ENCODE data around the gene BTBD19. TPM values are rescaled to one million over a fixed set of nuclear protein-coding genes. Genes with fewer than 3 reads are reported as not detected.

BTBD19 gene
- total and polyA plus RNA-seq, 2 of the 8 experiments (the other 6 are each of a cell fraction or from before 2014, with no cell fraction given), result 1.1 TPM

DNA sequence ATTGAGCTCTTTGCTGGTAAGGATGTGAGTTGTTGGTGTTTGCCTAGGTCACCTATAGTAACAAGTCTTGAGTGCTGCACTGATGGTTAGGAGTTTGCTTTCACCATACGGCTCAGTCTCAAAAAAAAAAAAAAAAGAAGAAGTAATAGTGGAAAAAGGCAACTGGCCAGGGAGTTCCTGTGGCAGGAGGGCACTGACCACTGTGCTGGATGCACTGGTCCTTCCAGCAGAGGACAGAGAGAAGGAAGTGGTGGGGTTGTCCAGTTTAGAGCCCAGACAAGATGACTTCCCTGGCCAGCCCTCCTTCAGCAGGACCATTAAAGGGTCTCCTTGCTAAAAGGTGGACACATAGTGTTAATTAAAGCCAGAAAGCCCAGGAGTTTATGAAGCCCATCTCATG is 46.6 kb downstream of the BTBD19 start:
- no peaks in the 10 kb centered on the region for H3K79me1 ChIP-seq (ENCODE audit: low read depth, low read length)
- no peak overlapping the region for H2BK12ac ChIP-seq (ENCODE audit: low read depth, low read length)
- no peaks in the 10 kb centered on the region for H4K20me1 ChIP-seq (replicated peaks in 1 of 2; ENCODE audit: control insufficient read depth in 1 of 2, insufficient read depth in 2 of 2, low read length in 2 of 2)
- no peak overlapping the region for H3K9ac ChIP-seq (replicated peaks in 1 of 4; ENCODE audit: extremely low read depth in 1 of 4, low read depth in 3 of 4, low read length in 3 of 4)
- no peak overlapping the region for H3K4me2 ChIP-seq (ENCODE audit: insufficient read depth in 1 of 2, low read depth in 2 of 2, low read length in 2 of 2)
- no peak overlapping the region for H2BK15ac ChIP-seq (ENCODE audit: low read length)
- no peak overlapping the region for H4K5ac ChIP-seq (ENCODE audit: insufficient read length, low read depth, low read length)
- no peaks in the 10 kb centered on the region for H3K4me1 ChIP-seq (replicated peaks in 1 of 4; ENCODE audit: control insufficient read depth in 3 of 4, insufficient read depth in 4 of 4, low read length in 3 of 4)
- no peak overlapping the region for H3K18ac ChIP-seq (ENCODE audit: extremely low read depth, low read length)
- no peak overlapping the region for H2AFZ ChIP-seq (ENCODE audit: low read length)
- no peak overlapping the region for H2BK120ac ChIP-seq (replicated peaks; ENCODE audit: low read depth, low read length)
- TF ChIP-seq, protein P1, sequence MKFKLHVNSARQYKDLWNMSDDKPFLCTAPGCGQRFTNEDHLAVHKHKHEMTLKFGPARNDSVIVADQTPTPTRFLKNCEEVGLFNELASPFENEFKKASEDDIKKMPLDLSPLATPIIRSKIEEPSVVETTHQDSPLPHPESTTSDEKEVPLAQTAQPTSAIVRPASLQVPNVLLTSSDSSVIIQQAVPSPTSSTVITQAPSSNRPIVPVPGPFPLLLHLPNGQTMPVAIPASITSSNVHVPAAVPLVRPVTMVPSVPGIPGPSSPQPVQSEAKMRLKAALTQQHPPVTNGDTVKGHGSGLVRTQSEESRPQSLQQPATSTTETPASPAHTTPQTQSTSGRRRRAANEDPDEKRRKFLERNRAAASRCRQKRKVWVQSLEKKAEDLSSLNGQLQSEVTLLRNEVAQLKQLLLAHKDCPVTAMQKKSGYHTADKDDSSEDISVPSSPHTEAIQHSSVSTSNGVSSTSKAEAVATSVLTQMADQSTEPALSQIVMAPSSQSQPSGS (IDR thresholded peaks at IDR 0.05; ENCODE audit: low read length), result no peak
- TF ChIP-seq, protein P2, sequence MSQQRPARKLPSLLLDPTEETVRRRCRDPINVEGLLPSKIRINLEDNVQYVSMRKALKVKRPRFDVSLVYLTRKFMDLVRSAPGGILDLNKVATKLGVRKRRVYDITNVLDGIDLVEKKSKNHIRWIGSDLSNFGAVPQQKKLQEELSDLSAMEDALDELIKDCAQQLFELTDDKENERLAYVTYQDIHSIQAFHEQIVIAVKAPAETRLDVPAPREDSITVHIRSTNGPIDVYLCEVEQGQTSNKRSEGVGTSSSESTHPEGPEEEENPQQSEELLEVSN (IDR thresholded peaks at IDR 0.05), result no peak
- no peak overlapping the region for H3K56ac ChIP-seq (replicated peaks; ENCODE audit: insufficient read length, low read depth, low read length)
- no peak overlapping the region for H3K23ac ChIP-seq (ENCODE audit: insufficient read length)
- no peak overlapping the region for H3K14ac ChIP-seq (ENCODE audit: insufficient read length)
- no peak overlapping the region for H3K4me3 ChIP-seq (ENCODE audit: extremely low read depth in 1 of 4, insufficient read depth in 2 of 4, low read depth in 3 of 4, low read length in 4 of 4)
- H3K23me2 ChIP-seq (ENCODE audit: low read depth, low read length), result no peaks in the 10 kb centered on the region
- FAIRE-seq (no peak), DNase-seq (ENCODE audit: low read depth in 1 of 2, low spot score in 2 of 2) (no peak)
- no peak overlapping the region for H2BK20ac ChIP-seq (ENCODE audit: low read length)
- H3K36me3 ChIP-seq (ENCODE audit: control insufficient read depth in 2 of 4, insufficient read depth in 4 of 4, low read length in 3 of 4), result no peaks in the 10 kb centered on the region
- no peak overlapping the region for H4K91ac ChIP-seq (replicated peaks; ENCODE audit: insufficient read length, low read length)
- ChIA-PET POLR2A (ENCODE audit: partially characterized antibody) (interaction anchor here (1.0 to 1.7 kb wide), 2 partner anchors 11 to 160 kb away, joined by 3 read pairs; no protein-coding TSS in a partner anchor), CTCF (ENCODE audit: partially characterized antibody) (interaction anchor here (0.7 to 2.1 kb wide), 4 partner anchors 9 to 846 kb away, joined by 3 to 6 read pairs (median 4); no protein-coding TSS in a partner anchor)
- no peak overlapping the region for H3K4ac ChIP-seq (replicated peaks; ENCODE audit: insufficient read length, low read depth, low read length)
- no peak overlapping the region for H3K27ac ChIP-seq (ENCODE audit: low read depth, low read length)
- no peak overlapping the region for H2BK5ac ChIP-seq (ENCODE audit: low read depth, low read length)
- H3K79me2 ChIP-seq (ENCODE audit: control insufficient read depth in 1 of 2, insufficient read depth in 2 of 2, low read length in 2 of 2), result no peaks in the 10 kb centered on the region
- H3K9me3 ChIP-seq (ENCODE audit: insufficient read depth in 2 of 2, low read depth in 1 of 2, low read length in 1 of 2), result no peaks in the 10 kb centered on the region
- no peak overlapping the region for H4K8ac ChIP-seq (ENCODE audit: extremely low read depth, insufficient read depth, low read length)
- no peaks in the 10 kb centered on the region for H3K27me3 ChIP-seq (replicated peaks in 1 of 4; ENCODE audit: control insufficient read depth in 3 of 4, extremely low read depth in 1 of 4, insufficient read depth in 3 of 4, low read length in 3 of 4)
- no CpG with 5 or more reads among the region's 1 CpG for WGBS, 2 experiments (ENCODE audit: extremely low coverage in 1 of 2, insufficient coverage in 1 of 2, insufficient read length in 1 of 2, insufficient replicate concordance in 2 of 2, low coverage in 1 of 2, low lambda C conversion rate in 2 of 2, missing lambda C conversion rate in 1 of 2)
- no peak overlapping the region for H2AK5ac ChIP-seq (ENCODE audit: low read depth, low read length)

Measured in H1 (cell line).